HG02610 (cell line): ENCODE results near the gene SPTAN1.
"Not testable (repeated sequence)": the region's sequence is repeated elsewhere in the genome, so short reads cannot be mapped to it uniquely, and the experiment has no call there.

Experiments
- ATAC-seq: cut with Tn5 transposase; IDR thresholded peaks from one replicate; pipeline ENCODE4 v1.9.1; 2021; ENCODE audit warnings: mild to moderate bottlenecking, moderate library complexity; ENCODE audit not compliant: unreplicated experiment

Gene SPTAN1

DNA sequence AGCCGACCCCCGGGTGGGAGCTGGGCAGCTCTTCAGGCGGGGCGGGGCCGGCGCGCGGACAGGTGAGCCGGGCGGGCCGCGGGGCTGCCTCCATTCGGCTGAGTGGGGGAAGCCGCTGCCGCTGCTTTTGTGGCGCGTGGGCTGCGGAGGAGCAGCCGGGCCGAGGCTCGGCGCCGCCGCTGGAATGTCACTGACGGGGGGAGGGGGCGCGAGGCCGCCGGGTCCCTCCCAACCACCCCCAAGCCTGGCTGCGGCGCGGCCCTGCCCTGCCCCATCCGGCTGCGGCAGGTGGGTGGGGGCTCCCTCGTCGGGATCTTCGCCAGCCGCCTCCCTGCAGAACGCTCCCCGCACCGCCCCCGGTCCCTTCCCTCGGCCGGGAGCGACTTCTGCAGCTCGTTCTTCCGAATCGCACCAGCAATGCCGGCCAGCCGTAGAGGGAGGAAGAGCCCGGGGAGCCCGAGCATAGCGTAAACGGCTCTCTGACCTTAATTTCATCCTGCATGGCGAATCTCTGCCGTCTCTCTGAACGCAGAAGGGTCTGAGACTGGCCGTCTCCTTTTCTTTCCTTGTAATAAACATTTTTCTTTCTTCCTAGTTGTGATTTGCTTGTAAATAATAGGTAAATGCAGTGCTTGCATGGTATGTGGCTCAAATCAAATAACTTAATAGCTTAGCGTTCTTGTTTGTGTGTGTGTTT is 505 bp downstream of the SPTAN1 start:
- peak; percentile 32 for ATAC-seq

DNA sequence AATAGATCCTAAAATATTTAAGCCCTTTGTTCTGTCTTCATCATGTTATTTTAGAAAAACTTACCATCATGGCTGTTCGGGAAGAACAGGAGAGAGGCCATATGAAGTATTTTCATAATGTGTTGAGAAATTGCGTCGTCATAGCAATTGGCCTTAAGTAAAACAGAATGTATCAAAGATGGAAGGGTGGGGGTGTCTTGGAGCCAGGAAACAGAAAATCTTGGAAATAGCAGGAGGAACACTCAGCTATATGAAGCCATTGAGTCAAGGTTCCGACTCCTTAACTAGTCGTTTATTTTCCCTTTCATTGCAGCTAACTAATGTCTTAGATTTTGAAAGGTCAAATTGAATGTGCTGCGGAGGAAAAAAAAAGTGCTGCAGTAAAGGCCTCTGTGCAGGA is 1.3 kb downstream of the SPTAN1 start:
- ATAC-seq = no peak

DNA sequence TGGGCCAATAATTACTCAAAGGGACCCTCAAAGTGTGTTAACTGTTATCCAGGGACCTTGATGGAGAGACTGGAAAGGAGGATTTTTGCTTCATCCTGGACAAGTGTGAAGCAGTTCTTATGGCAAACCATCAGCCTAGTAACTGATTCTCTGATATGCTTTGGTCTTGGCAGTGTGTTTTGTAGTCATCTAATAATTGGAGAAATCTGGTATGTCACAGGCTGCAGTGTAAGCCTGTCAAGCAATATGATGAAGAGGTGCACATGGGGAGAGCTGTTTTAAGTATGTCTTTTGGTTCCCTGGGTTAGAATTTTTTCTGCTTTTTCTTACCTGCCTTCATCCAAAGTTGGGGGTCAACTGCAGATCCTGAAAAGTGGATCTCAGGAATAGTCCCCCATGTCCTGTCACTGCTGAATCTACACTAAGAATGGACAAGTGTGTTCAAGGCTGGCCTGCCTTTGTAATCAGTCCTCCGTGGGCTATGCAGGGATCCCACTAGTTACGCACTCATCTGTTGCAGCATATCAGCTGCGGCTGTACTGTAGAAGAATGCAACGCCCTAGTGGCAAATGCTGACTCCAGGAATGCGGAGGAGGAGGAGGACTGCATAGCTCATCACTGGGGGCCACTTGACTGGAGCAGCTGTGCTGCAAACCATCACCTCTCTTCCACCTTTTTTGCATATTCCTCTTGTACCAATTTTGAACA is 1.9 kb downstream of the SPTAN1 start:
- no peak for ATAC-seq

DNA sequence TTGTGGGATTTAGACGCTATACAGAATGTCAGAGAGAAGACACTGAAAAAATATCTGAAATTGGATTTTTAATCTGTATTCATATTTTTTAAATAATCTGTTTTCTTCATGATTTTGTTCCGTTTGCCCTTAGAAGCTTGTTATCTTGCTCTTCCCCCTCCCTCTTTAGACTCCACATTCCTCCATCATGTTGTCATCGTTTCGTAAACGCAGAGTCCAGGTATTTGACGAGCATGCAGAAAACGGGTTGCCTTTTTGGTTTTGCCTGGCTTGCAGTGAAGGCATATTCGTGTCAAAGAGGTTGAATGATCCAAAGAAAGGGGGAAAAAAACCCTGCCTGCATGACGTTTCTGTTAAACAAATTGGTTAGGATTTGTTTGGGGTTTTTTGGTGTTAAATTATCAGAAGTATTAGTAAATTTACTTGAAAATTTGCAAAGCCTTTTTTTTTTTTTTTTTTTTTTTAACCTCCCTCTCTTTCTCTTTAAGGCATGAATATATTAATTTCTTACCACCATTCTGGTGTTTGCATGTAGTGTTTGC is 2.9 kb downstream of the SPTAN1 start:
- no peak for ATAC-seq

DNA sequence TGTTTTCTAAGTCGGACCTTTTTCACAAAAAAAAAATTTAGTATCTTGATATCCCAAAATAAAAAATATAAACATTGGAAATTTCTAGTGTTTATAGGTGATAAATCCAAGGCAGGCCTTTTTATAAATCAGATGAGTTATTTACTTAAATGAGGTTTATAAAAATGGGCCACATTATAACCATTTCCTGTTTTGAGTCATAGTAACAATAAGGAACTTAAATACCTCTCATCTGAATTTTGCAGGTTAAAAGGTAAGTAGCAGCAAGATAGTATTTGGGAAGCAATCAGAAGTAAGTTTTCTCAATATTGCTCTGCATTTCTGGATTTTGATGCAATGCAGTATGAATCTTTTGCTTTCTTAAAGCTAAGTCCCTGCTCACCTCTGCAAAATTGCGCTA is 3.9 kb downstream of the SPTAN1 start:
- no peak for ATAC-seq

DNA sequence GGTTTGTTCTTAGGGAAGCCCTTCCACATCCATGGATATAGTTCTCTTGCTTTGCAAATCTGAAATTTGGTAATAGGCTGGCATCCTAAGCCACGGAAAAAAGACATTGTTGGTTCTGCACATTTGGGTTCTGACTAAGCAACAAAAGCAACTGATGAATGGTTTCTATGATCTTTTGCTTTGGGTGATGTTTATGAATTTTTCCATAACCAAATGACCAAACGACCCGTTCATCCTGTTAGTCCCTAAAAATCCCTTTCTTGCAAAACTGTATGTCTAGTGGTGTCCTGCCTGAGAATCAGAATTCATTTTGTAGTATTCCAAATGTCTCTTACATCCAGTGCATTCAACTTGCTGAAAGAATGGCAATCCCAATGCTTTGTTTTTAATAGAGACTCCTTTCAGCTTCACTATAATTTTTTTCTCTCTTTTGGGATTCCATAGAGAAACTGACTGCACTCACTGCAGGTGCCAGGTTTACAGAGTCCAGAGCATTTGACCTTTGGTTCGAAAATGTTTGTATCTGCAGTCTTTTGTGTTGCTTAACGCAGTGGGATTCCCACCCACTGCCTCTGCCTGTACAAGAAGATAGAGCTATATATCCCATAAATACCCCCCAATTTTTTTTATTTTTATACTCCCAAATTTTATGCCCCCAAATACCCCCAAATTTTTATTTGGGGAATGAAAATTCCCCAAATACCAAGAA is 4.7 kb downstream of the SPTAN1 start:
- no peak for ATAC-seq

DNA sequence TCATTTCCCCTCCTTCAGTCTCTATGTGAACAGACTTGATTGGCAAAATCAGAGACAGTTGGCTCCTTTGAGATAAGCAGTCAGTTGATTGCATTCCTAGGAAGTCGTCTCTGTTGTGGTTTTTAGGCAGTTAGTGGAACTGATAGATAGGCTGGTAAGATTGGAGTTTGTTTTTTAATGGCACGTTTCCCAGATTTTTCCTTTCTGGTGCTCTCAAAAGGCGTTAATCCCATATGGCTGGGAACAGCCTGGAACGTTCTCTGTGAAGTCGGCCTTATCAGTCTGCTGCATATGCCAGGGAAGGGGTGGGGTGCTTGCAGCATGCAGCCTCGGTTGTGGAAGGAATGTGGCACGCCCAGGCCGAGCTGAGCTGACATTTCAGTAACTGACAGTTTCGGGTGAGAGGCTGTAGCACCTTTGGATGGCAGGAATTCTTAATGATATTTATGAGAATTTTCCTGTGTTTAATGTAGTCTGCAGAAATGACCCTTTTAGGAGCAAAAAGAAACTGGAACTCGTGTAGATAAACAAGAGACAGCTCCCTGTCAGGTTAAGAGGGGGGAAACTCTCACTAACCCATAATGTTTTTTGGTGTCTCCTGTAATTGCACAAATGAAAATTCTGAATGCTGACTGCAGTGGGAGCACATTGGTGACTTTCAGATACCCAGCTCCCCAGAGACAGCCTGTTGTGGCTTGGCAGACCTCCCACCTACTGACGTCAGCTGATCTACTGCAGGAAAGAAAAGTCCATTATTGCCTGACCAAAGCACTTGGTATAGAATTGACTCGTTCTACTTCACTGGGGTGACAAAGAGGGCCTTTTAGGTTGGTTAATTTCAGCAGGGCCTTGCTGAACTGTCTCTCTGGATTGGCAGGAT is 6.3 kb downstream of the SPTAN1 start:
- ATAC-seq = peak; percentile 86

DNA sequence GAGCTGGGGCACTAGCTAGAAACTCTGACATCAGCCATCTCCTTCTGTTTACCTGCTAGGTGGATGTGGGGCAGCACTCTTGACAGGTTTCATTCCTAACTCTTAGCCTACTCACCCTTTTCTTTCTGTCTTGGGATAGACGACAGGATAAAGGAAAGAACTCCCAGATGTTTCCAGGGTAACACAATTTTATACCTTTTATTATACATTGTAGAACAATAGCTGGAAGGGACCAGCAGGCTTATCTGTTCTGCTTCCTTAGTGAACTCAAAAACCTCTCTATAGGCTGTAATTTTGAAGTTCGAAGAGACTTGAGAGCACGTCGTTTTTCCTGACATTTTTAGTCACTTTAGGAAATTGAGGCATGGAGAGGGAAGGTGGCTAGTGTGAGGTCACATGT is 13.2 kb downstream of the SPTAN1 start:
- ATAC-seq = no peak

DNA sequence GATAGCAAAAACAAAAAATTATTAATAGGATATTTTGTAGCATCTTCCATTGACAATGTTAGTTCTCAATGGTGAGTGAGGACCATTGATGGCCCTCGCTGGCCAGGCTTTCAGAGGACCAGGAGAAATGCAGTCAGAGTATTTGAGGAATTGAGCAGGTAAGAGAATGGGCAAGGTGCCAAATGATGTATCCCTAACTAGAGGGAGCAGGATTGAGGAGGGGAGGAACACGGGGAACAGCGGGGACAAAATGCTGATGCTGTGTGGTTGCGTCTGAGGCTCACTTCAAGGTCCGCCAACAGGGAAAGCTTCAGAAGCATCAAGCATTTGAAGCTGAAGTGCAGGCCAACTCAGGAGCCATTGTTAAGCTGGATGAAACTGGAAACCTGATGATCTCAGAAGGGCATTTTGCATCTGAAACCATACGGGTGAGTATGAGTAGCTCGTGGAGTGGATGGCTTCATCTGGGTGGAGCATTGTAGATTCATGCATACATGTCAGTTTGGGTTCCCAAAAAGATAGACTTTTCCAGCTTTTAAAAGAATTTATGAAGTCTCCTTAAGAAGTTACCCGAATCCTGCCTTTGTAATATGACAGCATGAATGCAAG is 16.2 kb downstream of the SPTAN1 start:
- no peak for ATAC-seq

DNA sequence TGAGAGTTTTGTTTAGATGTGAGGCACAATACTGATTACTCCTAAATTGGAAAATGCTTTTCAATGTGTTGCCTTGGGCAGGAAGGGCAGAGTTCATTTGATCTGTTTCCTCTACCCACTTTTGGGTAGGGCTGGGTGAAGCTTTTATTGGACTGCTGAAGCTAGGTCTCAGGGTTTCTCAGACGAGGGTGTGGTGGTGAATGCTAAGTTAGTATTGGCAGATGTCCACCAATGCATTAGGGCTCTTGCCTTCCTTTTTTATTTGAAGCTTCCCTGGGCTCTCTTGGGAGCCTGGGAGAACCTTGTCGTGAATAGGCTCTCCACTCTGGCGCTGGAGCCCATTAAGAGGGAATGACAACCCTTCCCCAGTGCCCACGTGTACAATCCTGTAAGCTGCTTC is 23.1 kb downstream of the SPTAN1 start:
- ATAC-seq = no peak

DNA sequence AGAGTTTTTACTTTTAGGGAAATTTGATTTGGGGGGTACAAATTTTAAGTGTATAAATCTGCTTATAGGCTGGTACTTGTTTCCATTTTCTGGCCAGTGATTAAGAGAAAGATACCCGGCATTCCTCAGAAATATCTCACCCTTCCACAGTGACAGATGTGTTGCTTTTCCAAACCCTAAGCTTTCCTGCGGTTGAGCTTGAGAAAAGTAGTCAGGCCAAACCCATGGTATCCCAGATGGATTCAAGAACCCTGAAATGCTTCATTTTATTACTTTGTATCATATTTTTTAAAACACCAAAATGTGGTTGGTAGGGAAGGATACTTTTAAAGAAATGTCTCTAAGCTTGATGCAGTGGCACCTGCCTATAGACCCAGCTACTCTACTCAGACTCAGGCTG is 23.5 kb downstream of the SPTAN1 start:
- ATAC-seq = no peak

DNA sequence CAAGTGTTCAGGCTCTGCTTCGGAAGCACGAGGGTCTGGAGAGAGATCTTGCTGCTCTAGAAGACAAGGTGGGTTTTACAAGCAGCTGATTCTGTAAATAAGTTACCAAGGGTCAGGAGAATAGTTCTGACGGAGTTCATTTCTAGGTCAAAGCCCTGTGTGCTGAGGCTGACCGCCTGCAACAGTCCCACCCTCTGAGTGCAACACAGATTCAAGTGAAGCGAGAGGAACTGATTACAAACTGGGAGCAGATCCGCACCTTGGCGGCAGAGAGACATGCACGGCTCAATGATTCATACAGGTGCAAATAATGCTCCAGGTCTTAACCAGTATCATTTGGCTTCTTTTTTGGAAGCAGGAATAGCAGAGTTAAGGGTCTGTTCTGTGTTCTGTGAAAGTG is 24.8 kb downstream of the SPTAN1 start:
- no peak for ATAC-seq

DNA sequence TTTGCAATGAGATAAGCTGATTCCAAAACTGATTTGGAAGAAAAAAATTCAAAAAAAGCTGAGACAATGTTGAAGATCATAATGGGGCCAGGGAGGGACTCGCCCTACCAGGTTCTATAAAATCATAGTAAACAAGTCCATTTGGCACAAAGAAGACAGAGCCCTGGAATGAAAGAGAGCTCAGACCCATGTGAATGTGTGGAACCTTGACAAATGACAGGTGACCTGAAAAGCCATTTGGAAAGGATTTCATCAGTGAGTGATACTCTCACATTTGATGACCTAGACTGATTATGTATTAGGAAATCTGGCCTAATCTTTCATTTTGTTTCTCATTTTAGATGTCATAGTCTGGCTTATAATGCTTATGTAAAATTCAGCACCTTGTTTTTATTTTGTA is 26.8 kb downstream of the SPTAN1 start:
- ATAC-seq = no peak

DNA sequence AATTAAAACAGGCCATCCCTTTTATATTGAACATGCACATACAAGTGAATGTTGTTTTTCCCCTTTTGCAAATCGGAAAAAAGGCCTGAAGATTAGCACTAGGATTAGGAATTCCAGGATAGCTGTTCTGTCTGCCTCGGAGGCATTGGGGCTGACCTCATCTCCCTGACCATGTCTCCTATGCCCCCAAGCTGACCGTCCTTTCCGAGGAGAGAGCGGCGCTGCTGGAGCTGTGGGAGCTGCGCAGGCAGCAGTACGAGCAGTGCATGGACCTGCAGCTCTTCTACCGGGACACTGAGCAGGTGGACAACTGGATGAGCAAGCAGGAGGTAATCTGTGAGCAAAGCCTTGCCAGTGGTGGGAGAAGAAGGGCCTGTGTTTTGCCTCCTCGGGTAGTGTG is 28.3 kb downstream of the SPTAN1 start:
- ATAC-seq = no peak

DNA sequence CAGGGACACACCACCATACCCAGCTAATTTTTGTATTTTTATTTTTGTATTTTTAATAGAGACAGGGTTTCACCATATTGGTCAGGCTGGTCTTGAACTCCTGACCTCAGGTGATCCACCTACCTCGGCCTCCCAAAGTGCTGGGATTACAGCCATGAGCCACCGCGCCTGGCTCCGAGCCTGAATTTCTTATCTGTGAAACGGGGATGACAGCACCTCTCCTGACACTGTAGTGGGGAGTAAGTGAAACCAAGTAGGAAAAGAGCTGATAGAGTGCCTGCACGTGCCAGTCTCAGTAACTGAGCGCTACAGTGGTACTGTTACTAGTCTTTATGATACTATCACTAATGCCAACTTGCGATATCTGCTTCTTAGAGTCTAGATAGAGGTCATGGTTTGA is 32.8 kb downstream of the SPTAN1 start:
- not testable (repeated sequence) for ATAC-seq

DNA sequence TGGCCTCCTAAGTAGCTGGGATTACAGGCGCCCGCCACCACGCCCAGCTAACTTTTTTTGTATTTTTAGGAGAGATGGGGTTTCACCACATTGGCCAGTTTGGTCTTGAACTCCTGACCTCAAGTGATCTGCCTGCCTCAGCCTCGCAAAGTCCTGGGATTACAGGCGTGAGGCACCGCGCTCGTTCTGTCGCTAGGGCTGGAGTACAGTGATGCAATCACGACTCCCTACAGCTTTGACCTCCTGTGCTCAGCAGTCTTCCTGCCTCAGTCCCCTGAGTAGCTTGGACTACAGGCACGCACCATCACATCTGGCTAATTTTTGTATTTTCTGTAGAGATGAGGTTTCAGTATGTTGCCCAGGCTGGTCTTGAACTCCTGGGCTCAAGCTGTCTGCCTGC is 34.5 kb downstream of the SPTAN1 start:
- not testable (repeated sequence) for ATAC-seq

DNA sequence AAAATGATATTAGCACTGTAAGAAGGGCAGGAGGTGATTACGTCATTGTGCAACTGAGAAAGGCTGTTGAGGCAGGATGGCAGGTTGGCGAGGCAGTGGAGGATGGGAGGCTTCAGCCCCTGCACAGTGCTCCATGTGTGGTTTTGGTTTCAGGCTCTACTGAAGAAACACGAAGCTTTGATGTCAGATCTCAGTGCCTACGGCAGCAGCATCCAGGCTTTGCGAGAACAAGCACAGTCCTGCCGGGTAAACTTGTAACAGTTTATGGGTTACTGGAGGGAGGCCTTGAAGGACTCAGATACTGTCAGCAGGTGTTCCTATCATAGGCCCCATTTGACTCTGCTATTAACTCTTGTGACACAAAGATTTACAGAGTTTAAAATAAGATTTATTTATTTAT is 35.1 kb downstream of the SPTAN1 start:
- no peak for ATAC-seq

DNA sequence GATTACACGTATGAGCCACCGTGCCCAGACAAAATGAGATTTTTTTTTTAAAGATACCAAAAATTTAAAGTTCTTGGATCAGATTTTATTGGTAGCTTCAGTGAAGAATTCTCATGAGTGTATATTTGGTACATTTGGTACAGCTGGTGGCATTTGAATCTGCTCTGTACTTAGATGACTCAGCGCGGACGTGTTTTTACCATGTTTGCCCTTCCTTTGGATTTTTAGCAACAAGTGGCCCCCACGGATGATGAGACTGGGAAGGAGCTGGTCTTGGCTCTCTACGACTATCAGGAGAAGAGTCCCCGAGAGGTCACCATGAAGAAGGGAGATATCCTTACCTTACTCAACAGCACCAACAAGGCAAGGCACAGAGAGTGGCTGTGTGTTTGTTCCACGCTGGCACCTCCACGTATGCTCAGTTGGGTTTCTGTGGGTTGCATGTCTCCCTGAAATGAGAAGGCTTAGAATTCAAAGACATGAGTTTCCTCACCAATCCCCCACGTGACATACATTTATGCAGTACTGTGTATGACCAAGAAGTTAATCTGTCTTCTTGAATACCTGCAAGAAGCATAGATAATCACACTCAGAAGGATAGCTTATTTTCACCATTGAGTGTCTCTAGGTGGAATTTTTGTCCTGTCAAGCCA is 36.3 kb downstream of the SPTAN1 start:
- ATAC-seq = no peak

DNA sequence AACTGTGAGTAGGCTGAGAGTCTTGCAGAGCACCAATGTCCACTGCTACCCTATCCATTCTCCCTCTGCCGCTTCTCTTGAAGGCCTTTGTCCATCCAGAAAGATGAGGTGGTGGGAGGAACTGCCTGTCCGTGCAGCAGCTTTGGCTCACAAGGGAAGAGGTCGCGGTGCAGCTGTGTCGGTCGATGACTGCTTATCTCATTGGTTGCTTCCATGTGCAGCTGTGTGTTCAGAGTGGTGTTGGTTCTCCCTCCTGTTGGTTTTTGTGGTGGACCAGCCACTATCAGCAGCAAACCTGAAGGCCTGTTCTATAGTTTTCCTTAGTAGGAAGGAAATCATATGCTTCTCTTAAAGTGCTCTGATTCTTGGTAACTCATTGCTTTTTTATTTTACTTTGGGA is 40.7 kb downstream of the SPTAN1 start:
- ATAC-seq = no peak

DNA sequence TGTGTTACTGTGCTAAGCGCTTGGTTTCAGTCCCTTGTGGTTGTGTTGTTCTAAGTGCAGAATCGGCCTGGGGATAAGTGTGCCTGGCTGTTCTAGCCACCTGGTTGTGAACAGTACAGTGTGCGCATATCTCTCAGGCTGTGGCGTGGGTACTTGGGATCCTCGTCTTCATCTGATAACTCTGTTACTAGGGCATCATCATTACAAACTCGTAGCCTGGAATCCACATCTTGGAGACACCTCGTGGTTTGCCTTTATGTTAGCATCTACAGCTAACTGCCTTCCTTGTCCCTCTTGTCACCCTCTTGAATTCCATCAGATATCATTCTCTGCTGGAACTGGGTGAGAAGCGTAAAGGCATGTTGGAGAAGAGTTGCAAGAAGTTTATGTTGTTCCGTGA is 41.5 kb downstream of the SPTAN1 start:
- ATAC-seq = no peak
